Adrenal gland (tissue), 12 donors: ENCODE data around the gene DHRS1. TPM values are rescaled to one million over a fixed set of nuclear protein-coding genes. Genes with fewer than 3 reads are reported as not detected.
"Not testable (repeated sequence)": the region's sequence is repeated elsewhere in the genome, so short reads cannot be mapped to it uniquely, and the experiment has no call there.

Experiments
- DNase-seq, 7 donors: peaks; one replicate each; pipeline ENCODE4 v3.0.0-alpha.2; 2019 to 2020
- H3K27ac ChIP-seq, 5 donors: fragments of 200-600 bp; sonication (generic) in 4 of 5; 1 replicate in 3 of 5; 2 replicates in 2 of 5; pipeline versions ENCODE4 v1.5.1 to v1.8.0; 2016 to 2020; ENCODE audit warnings: mild to moderate bottlenecking in 1 of 5
- H3K27me3 ChIP-seq: fragments of 200-600 bp; 2 replicates; pipeline ENCODE4 v1.8.0; 2021
- H3K36me3 ChIP-seq, 2 donors: fragments of 200-600 bp; replicated peaks in 1 of 2; 1 replicate in 1 of 2; 2 replicates in 1 of 2; pipeline versions ENCODE4 v1.5.1 to v1.8.0; 2018 to 2022
- H3K4me1 ChIP-seq, 2 donors: fragments of 200-600 bp; replicated peaks in 1 of 2; 1 replicate in 1 of 2; 2 replicates in 1 of 2; pipeline versions ENCODE4 v1.5.1 to v1.8.0; 2018 to 2021
- H3K4me3 ChIP-seq, 4 donors: fragments of 200-600 bp; sonication (generic) in 3 of 4; one replicate each; pipeline ENCODE4 v1.5.1; 2016 to 2018
- H3K9me3 ChIP-seq, 3 donors: fragments of 200-600 bp; sonication (generic) in 1 of 3; replicated peaks in 1 of 3; 1 replicate in 2 of 3; 2 replicates in 1 of 3; pipeline versions ENCODE4 v1.5.1 to v1.8.0; 2016 to 2021
- POLR2A ChIP-seq, 2 donors: fragments of 450-650 bp; IDR thresholded peaks; one replicate each; pipeline ENCODE4 v1.6.1; 2017; ENCODE audit warnings: antibody characterized with exemption in 2 of 2, mild to moderate bottlenecking in 2 of 2, moderate library complexity in 1 of 2
- WGBS, 4 donors: extraction: QIAGEN DNeasy Blood & Tissue Kit in 2 of 4; methylation state at CpG; one replicate each; pipeline versions ENCODE4 v1.1.5 to v1.1.7; 2013 to 2017; 5-methylcytosine and 5-hydroxymethylcytosine counted together
- intact Hi-C, 2 donors: fragments of 100-400 bp; cut with DNase I; formaldehyde crosslinking; loops; one replicate each; pipeline versions ENCODE4 v1.14.1 to v1.15.0; 2022 to 2023
- polyA plus RNA-seq, 3 donors: library from polyadenylated mRNA; stranded (reverse); fragments of 200-250 nt in 2 of 3; fragments of 350-450 nt in 1 of 3; fragmentation: Illumina TruSeq in 1 of 3; extraction: RNeasy Lipid Tissue Mini Kit (QIAGEN cat#74804) in 1 of 3; gene quantifications; one replicate each; pipeline ENCODE4 v1.2.3, GENCODE V29; 2013 to 2014
- total RNA-seq, 9 donors: library from RNA; depleted of rRNA in 4 of 9; stranded (reverse); fragments of >200 nt in 4 of 9; fragments of 120-200 nt in 1 of 9; fragmentation: NEBNext Ultra II Directional in 1 of 9; extraction: Animal tissue kit (Norgen Biotek cat#: 25700) in 1 of 9; gene quantifications; one replicate each; pipeline versions ENCODE4 v1.1.0 to v1.2.4, GENCODE V29; 2013 to 2023
- TF ChIP-seq, protein P1 (sequence below), 6 experiments: fragments of 450-650 bp in 4 of 6; fragments of 200-600 bp in 2 of 6; sonication (generic) in 1 of 6; IDR thresholded peaks; 1 replicate in 5 of 6; 2 replicates in 1 of 6; pipeline versions ENCODE4 v1.5.1 to v1.8.0; 2016 to 2021; ENCODE audit warnings: antibody characterized with exemption in 6 of 6, mild to moderate bottlenecking in 2 of 6, moderate library complexity in 1 of 6
- donor health status: healthy with polysubstance abuse.
- donor health status: Bipolar disorder and iron deficiency.
- donor health status: DM: yes; HTN: yes; CAD: no.
- donor health status: DM: no; HTN: no; CAD: no.
- donor health status: DM: no; HTN: no; CAD: no.
- donor health status: DM: yes; HTN: yes; CAD: no.

The DHRS1 gene
- total and polyA plus RNA-seq, 12 donors: 11.4 to 68.1 (median 36.8) TPM

- peaks cover 0 to 24% of the 10 kb centered on the region in 2 donors for H3K4me1 ChIP-seq
- H3K4me3 ChIP-seq: no peak overlapping the region
- DNase-seq: no peak
- 87 to 95% (median 92%) methylated on average over 10 of the region's 10 CpGs for WGBS, 4 donors
- H3K36me3 ChIP-seq: no peaks in the 10 kb centered on the region
- H3K9me3 ChIP-seq: no peaks in the 10 kb centered on the region
- intact Hi-C loops: loop anchor here (2.0 to 5.0 kb wide), 2 partner anchors 101 to 102 kb away; no protein-coding TSS in a partner anchor
- peaks cover 11% of the 10 kb centered on the region for H3K27me3 ChIP-seq
- H3K27ac ChIP-seq: no peak overlapping the region
- TF ChIP-seq, protein P1, sequence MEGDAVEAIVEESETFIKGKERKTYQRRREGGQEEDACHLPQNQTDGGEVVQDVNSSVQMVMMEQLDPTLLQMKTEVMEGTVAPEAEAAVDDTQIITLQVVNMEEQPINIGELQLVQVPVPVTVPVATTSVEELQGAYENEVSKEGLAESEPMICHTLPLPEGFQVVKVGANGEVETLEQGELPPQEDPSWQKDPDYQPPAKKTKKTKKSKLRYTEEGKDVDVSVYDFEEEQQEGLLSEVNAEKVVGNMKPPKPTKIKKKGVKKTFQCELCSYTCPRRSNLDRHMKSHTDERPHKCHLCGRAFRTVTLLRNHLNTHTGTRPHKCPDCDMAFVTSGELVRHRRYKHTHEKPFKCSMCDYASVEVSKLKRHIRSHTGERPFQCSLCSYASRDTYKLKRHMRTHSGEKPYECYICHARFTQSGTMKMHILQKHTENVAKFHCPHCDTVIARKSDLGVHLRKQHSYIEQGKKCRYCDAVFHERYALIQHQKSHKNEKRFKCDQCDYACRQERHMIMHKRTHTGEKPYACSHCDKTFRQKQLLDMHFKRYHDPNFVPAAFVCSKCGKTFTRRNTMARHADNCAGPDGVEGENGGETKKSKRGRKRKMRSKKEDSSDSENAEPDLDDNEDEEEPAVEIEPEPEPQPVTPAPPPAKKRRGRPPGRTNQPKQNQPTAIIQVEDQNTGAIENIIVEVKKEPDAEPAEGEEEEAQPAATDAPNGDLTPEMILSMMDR (IDR thresholded peaks at IDR 0.05): no peak
- TF ChIP-seq POLR2A (IDR thresholded peaks at IDR 0.05): no peak
These were observed 31.5 kb upstream of the DHRS1 start for GRCh38 chr14:24330973-24331674.

GRCh38 chr14:24329736-24330135 is 30.2 kb upstream of the DHRS1 start:
- Histone ChIP-seq H3K27me3 (peaks cover 5% of the 10 kb centered on the region), H3K4me3 (no peak overlapping the region), H3K4me1 (peaks cover 0 to 22% of the 10 kb centered on the region in 2 donors), H3K36me3 (no peaks in the 10 kb centered on the region), H3K9me3 (no peaks in the 10 kb centered on the region), H3K27ac (peak overlapping the region in 1 of 5 donors; percentile 13)
- intact Hi-C loops: loop anchor here (2.0 to 5.0 kb wide), 2 partner anchors 103 kb away; no protein-coding TSS in a partner anchor
- peak in 5 of 7 donors; percentile 33 to 78 (median 55) for DNase-seq
- 74 to 78% (median 74%) methylated on average over 4 to 9 of the region's 9 CpGs; no CpG with 5 or more reads in 1 of the 4 donors for whole genome bisulfite sequencing, 4 donors
- TF ChIP-seq, protein P1 (IDR thresholded peaks at IDR 0.05): no peak
- TF ChIP-seq POLR2A (IDR thresholded peaks at IDR 0.05): no peak

DNA sequence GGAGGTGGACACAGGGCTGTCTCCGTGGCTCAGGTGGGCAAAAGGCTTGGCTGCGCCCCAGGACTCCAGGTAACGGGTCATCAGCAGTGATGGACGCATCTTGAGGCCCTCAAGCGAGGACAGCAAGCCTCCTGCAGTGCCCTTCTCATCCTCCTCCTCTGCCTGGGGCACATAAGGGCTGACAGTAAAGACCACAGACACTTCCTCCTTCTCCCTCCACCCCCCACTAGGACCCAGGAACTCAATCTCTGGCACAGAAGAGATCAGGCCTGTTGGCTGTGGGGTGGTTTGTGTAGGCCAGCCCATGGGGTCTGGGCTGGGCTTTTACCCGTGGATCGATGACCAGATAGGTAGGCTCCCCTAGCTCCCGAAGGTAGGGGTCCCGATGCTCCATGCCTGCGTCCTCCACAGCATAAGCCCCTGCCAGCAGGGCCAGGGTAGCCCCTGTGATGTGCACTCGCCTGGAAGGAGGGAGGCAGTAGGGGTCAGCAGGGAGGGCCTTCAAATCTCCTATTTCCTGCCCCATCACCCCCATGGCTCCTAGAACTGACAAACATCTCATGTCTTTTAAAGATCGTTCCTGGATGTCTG is 29.6 kb upstream of the DHRS1 start:
- peak overlapping the region in 1 of 5 donors; percentile 13 for H3K27ac ChIP-seq
- no peaks in the 10 kb centered on the region for H3K27me3 ChIP-seq
- H3K4me1 ChIP-seq: peaks cover 0 to 17% of the 10 kb centered on the region in 2 donors
- 73 to 88% (median 86%) methylated on average over 8 to 12 of the region's 12 CpGs for WGBS, 4 donors
- no peak for DNase-seq
- H3K4me3 ChIP-seq: no peak overlapping the region
- intact Hi-C loops: no loop called here
- H3K36me3 ChIP-seq: no peaks in the 10 kb centered on the region
- TF ChIP-seq, protein P1 (IDR thresholded peaks at IDR 0.05): no peak
- TF ChIP-seq POLR2A (IDR thresholded peaks at IDR 0.05): no peak
- H3K9me3 ChIP-seq: no peaks in the 10 kb centered on the region

GRCh38 chr14:24327914-24328313 is 28.3 kb upstream of the DHRS1 start:
- WGBS, 4 donors: 0 to 4% (median 1%) methylated on average over 7 to 9 of the region's 9 CpGs
- H3K36me3 ChIP-seq, intact Hi-C loops, H3K4me3 ChIP-seq, H3K4me1 ChIP-seq, H3K9me3 ChIP-seq, H3K27me3 ChIP-seq: not testable (repeated sequence)
- DNase-seq: peak; percentile 59 to 91 (median 76)
- peak overlapping the region in 1 of 5 donors; percentile 8 for H3K27ac ChIP-seq
- TF ChIP-seq, protein P1 (IDR thresholded peaks at IDR 0.05): peak; percentile 35 to 82 (median 66)
